H1 (cell line): ENCODE data around the gene WDR35. TPM values are rescaled to one million over a fixed set of nuclear protein-coding genes. Genes with fewer than 3 reads are reported as not detected.

Experiments used
- CTCF ChIA-PET: fragments of 300-600 bp; sonication (Branson Sonifier 250); formaldehyde crosslinking; loops from one replicate; lab custom pipeline; 2021; ENCODE audit not compliant: partially characterized antibody; lab: Charles Lee
- POLR2A ChIA-PET: fragments of 300-600 bp; sonication (Branson Sonifier 250); formaldehyde crosslinking; loops from one replicate; lab custom pipeline; 2021; ENCODE audit warnings: inconsistent platforms; ENCODE audit not compliant: partially characterized antibody; lab: Charles Lee
- DNase-seq, 2 experiments: peaks; one replicate each; pipeline versions ENCODE4 v3.0.0 to v3.0.0-alpha.2; 2010 to 2022; ENCODE audit warnings: low spot score in 2 of 2, low read depth in 1 of 2, mixed read lengths in 1 of 2
- FAIRE-seq: peaks from 2 replicates; lab custom pipeline; 2011; peaks lifted over from hg19 to GRCh38; lab: Jason Lieb, UNC
- H2AFZ ChIP-seq: 2 replicates; pipeline ENCODE4 v1.8.1; 2012; ENCODE audit warnings: low read length, inconsistent platforms
- H2AK5ac ChIP-seq: 2 replicates; pipeline ENCODE4 v1.6.1; 2013; ENCODE audit warnings: low read depth, low read length
- H2BK120ac ChIP-seq: replicated peaks from 2 replicates; pipeline ENCODE3; 2013; ENCODE audit warnings: low read depth, low read length, inconsistent platforms
- H2BK12ac ChIP-seq: 2 replicates; pipeline ENCODE4 v1.6.1; 2013; ENCODE audit warnings: low read depth, low read length
- H2BK15ac ChIP-seq: 2 replicates; pipeline ENCODE4 v1.6.1; 2013; ENCODE audit warnings: low read length
- H2BK20ac ChIP-seq: 2 replicates; pipeline ENCODE4 v1.6.1; 2013; ENCODE audit warnings: low read length
- H2BK5ac ChIP-seq: 2 replicates; pipeline ENCODE4 v1.6.1; 2013; ENCODE audit warnings: low read depth, low read length
- H3K14ac ChIP-seq: 2 replicates; pipeline ENCODE4 v1.6.1; 2013; ENCODE audit warnings: inconsistent platforms; ENCODE audit not compliant: insufficient read length
- H3K18ac ChIP-seq: 2 replicates; pipeline ENCODE4 v1.6.1; 2013; ENCODE audit warnings: low read length; ENCODE audit errors: extremely low read depth
- H3K23ac ChIP-seq: 2 replicates; pipeline ENCODE4 v1.6.1; 2013; ENCODE audit warnings: inconsistent platforms; ENCODE audit not compliant: insufficient read length
- H3K23me2 ChIP-seq: 2 replicates; pipeline ENCODE4 v1.6.1; 2013; ENCODE audit warnings: low read depth, low read length
- H3K27ac ChIP-seq: 2 replicates; pipeline ENCODE4 v1.6.1; 2011; ENCODE audit warnings: low read depth, low read length, inconsistent platforms
- H3K27me3 ChIP-seq, 4 experiments: replicated peaks in 1 of 4; 1 replicate in 1 of 4; 2 replicates in 3 of 4; pipeline versions ENCODE4 v1.6.1 to v1.8.1; 2011 to 2013; ENCODE audit warnings: low read length in 3 of 4, mild to moderate bottlenecking in 3 of 4, inconsistent platforms in 2 of 4, mixed read lengths in 2 of 4, moderate library complexity in 1 of 4; ENCODE audit not compliant: control insufficient read depth in 3 of 4, insufficient read depth in 3 of 4; ENCODE audit errors: extremely low read depth in 1 of 4
- H3K36me3 ChIP-seq, 4 experiments: 2 replicates each; pipeline versions ENCODE4 v1.6.1 to v1.8.1; 2011 to 2013; ENCODE audit warnings: mild to moderate bottlenecking in 4 of 4, low read length in 3 of 4, moderate library complexity in 2 of 4, control low read depth in 1 of 4, inconsistent platforms in 1 of 4; ENCODE audit not compliant: insufficient read depth in 4 of 4, control insufficient read depth in 2 of 4
- H3K4ac ChIP-seq: replicated peaks from 2 replicates; pipeline ENCODE3; 2013; ENCODE audit warnings: low read length, low read depth, mixed read lengths, inconsistent platforms; ENCODE audit not compliant: insufficient read length
- H3K4me1 ChIP-seq, 4 experiments: replicated peaks in 1 of 4; 1 replicate in 1 of 4; 2 replicates in 3 of 4; pipeline versions ENCODE4 v1.6.1 to v1.8.1; 2011 to 2013; ENCODE audit warnings: low read length in 3 of 4, inconsistent platforms in 2 of 4, mixed read lengths in 1 of 4; ENCODE audit not compliant: insufficient read depth in 4 of 4, control insufficient read depth in 3 of 4
- H3K4me2 ChIP-seq, 2 experiments: 2 replicates each; pipeline versions ENCODE4 v1.6.1 to v1.8.1; 2011 to 2013; ENCODE audit warnings: low read depth in 2 of 2, low read length in 2 of 2, control low read depth in 1 of 2, inconsistent platforms in 1 of 2, mild to moderate bottlenecking in 1 of 2; ENCODE audit not compliant: insufficient read depth in 1 of 2
- H3K4me3 ChIP-seq, 4 experiments: fragments of 200-600, 300-600 bp in 1 of 4; sonication (generic), shearing (Covaris generic), sonication (Bioruptor Twin) in 1 of 4; 2 replicates each; pipeline versions ENCODE4 v1.5.1 to v1.8.1; 2011 to 2016; ENCODE audit warnings: low read length in 4 of 4, low read depth in 3 of 4, control low read depth in 2 of 4, inconsistent platforms in 2 of 4, mild to moderate bottlenecking in 2 of 4, mixed read lengths in 1 of 4, moderate library complexity in 1 of 4; ENCODE audit not compliant: insufficient read depth in 2 of 4; ENCODE audit errors: extremely low read depth in 1 of 4
- H3K56ac ChIP-seq: replicated peaks from 2 replicates; pipeline ENCODE3; 2013; ENCODE audit warnings: low read depth, mild to moderate bottlenecking, mixed read lengths, low read length, inconsistent platforms; ENCODE audit not compliant: insufficient read length
- H3K79me1 ChIP-seq: 2 replicates; pipeline ENCODE4 v1.6.1; 2013; ENCODE audit warnings: low read depth, low read length, control low read depth
- H3K79me2 ChIP-seq, 2 experiments: 2 replicates each; pipeline versions ENCODE4 v1.6.1 to v1.8.1; 2012 to 2013; ENCODE audit warnings: low read length in 2 of 2, mild to moderate bottlenecking in 2 of 2, inconsistent platforms in 1 of 2; ENCODE audit not compliant: insufficient read depth in 2 of 2, control insufficient read depth in 1 of 2
- H3K9ac ChIP-seq, 4 experiments: replicated peaks in 1 of 4; 1 replicate in 1 of 4; 2 replicates in 3 of 4; pipeline versions ENCODE4 v1.6.1 to v1.8.1; 2011 to 2013; ENCODE audit warnings: low read depth in 3 of 4, low read length in 3 of 4, control low read depth in 2 of 4, mild to moderate bottlenecking in 2 of 4, moderate library complexity in 2 of 4, inconsistent platforms in 1 of 4; ENCODE audit errors: extremely low read depth in 1 of 4
- H3K9me3 ChIP-seq, 2 experiments: 2 replicates each; pipeline versions ENCODE4 v1.6.1 to v1.8.1; 2012 to 2013; ENCODE audit warnings: mild to moderate bottlenecking in 2 of 2, moderate library complexity in 2 of 2, control low read depth in 1 of 2, inconsistent platforms in 1 of 2, low read depth in 1 of 2, low read length in 1 of 2, mixed read lengths in 1 of 2; ENCODE audit not compliant: insufficient read depth in 2 of 2
- H4K20me1 ChIP-seq, 2 experiments: replicated peaks in 1 of 2; 2 replicates each; pipeline versions ENCODE3 to v1.8.1; 2011 to 2013; ENCODE audit warnings: inconsistent platforms in 2 of 2, low read length in 2 of 2, mild to moderate bottlenecking in 1 of 2; ENCODE audit not compliant: insufficient read depth in 2 of 2, control insufficient read depth in 1 of 2
- H4K5ac ChIP-seq: 2 replicates; pipeline ENCODE4 v1.6.1; 2013; ENCODE audit warnings: low read length, low read depth, mixed read lengths, inconsistent platforms; ENCODE audit not compliant: insufficient read length
- H4K8ac ChIP-seq: 2 replicates; pipeline ENCODE4 v1.8.0; 2013; ENCODE audit warnings: mild to moderate bottlenecking, moderate library complexity, low read length, inconsistent platforms; ENCODE audit not compliant: insufficient read depth; ENCODE audit errors: extremely low read depth
- H4K91ac ChIP-seq: replicated peaks from 2 replicates; pipeline ENCODE3; 2013; ENCODE audit warnings: low read length, mixed read lengths, inconsistent platforms; ENCODE audit not compliant: insufficient read length
- ATF3 ChIP-seq: IDR thresholded peaks from 2 replicates; pipeline ENCODE4 v1.6.1; 2011; ENCODE audit warnings: low read depth, mild to moderate bottlenecking, low read length; ENCODE audit not compliant: insufficient read depth
- CBX5 ChIP-seq: fragments of 300-800, 300-1000 bp; sonication (generic); IDR thresholded peaks from 2 replicates; pipeline ENCODE4 v1.7.1; 2016; ENCODE audit warnings: antibody characterized with exemption, low read length, low read depth
- CHD2 ChIP-seq: IDR thresholded peaks from 2 replicates; pipeline ENCODE4 v1.6.1; 2012; ENCODE audit warnings: low read length, improper control_type of control experiment
- KDM1A ChIP-seq: fragments of 200-600, 300-600 bp; sonication (generic); IDR thresholded peaks from 2 replicates; pipeline ENCODE4 v1.7.1; 2016; ENCODE audit warnings: mild to moderate bottlenecking, low read length, borderline replicate concordance
- MAFK ChIP-seq: IDR thresholded peaks from 2 replicates; pipeline ENCODE4 v1.6.1; 2012; ENCODE audit warnings: low read depth, mild to moderate bottlenecking, improper control_type of control experiment, low read length
- NRF1 ChIP-seq: IDR thresholded peaks from 2 replicates; pipeline ENCODE4 v1.6.1; 2011; ENCODE audit warnings: mild to moderate bottlenecking, low read depth, low read length, improper control_type of control experiment
- POLR2A ChIP-seq, 2 experiments: IDR thresholded peaks; 1 replicate in 1 of 2; 2 replicates in 1 of 2; pipeline ENCODE4 v1.6.1; 2011; ENCODE audit warnings: low read depth in 2 of 2, low read length in 2 of 2, mild to moderate bottlenecking in 2 of 2; ENCODE audit errors: control extremely low read depth in 1 of 2
- POLR2AphosphoS5 ChIP-seq: IDR thresholded peaks from 2 replicates; pipeline ENCODE4 v1.6.1; 2011; ENCODE audit warnings: low read depth, low read length
- RBBP5 ChIP-seq: IDR thresholded peaks from 2 replicates; pipeline ENCODE4 v1.7.1; 2012; ENCODE audit warnings: low read depth, mild to moderate bottlenecking, inconsistent platforms, low read length, moderate library complexity, borderline replicate concordance
- SIRT6 ChIP-seq: IDR thresholded peaks from one replicate; pipeline ENCODE4 v1.7.1; 2012; ENCODE audit warnings: low read length, inconsistent platforms
- YY1 ChIP-seq: IDR thresholded peaks from 2 replicates; pipeline ENCODE4 v1.6.1; 2011; ENCODE audit warnings: low read depth, mild to moderate bottlenecking, low read length
- WGBS, 2 experiments: shearing (Covaris generic) in 1 of 2; methylation state at CpG; one replicate each; pipeline versions ENCODE4 v1.1.6 to v1.1.7; 2013 to 2015; ENCODE audit warnings: low lambda C conversion rate in 2 of 2, mixed read lengths in 2 of 2, inconsistent platforms in 1 of 2, low coverage in 1 of 2, missing lambda C conversion rate in 1 of 2; ENCODE audit not compliant: insufficient replicate concordance in 2 of 2, insufficient coverage in 1 of 2, insufficient read length in 1 of 2; ENCODE audit errors: extremely low coverage in 1 of 2, missing lambda C conversion rate in 1 of 2; 5-methylcytosine and 5-hydroxymethylcytosine counted together
- polyA plus RNA-seq, 7 experiments: library from polyadenylated mRNA; depleted of rRNA in 3 of 7; stranded (reverse) in 5 of 7; unstranded in 2 of 7; fragments of >200 nt in 5 of 7; fragments of 200-250 nt in 2 of 7; gene quantifications; 1 replicate in 5 of 7; 2 replicates in 1 of 7; 4 replicates in 1 of 7; pipeline versions ENCODE4 v1.2.1 to v1.2.3, GENCODE V29; 2011 to 2013; ENCODE audit warnings: missing spikeins in 2 of 7, mixed read lengths in 2 of 7
- total RNA-seq: library from RNA; stranded (reverse); fragmentation: NEBNext Ultra II Directional; extraction: Animal tissue kit (Norgen Biotek cat#: 25700); gene quantifications from 2 replicates; pipeline ENCODE4 v1.2.1, GENCODE V29; 2021

WDR35 gene
- total and polyA plus RNA-seq, 2 of the 8 experiments (the other 6 are each of a cell fraction or from before 2014, with no cell fraction given), result 9.0 to 25.5 TPM

GRCh38 chr2:19901442-19902215, 88.3 kb downstream of the WDR35 start, which contains the start of gene TTC32:
Gene TTC32 (minus strand): TSS chr2:19901983. CDS start chr2:19901854, 129 bp downstream.
- peak within 1 kb of the TSS; percentile 73 for H3K56ac ChIP-seq
- CTCF ChIA-PET, result no interaction called here
- H3K79me1 ChIP-seq, result no peaks in the 10 kb centered on the region; the same call in 1 of the 2 replicates
- DNase-seq (peak; percentile 61 to 96), FAIRE-seq (peak; percentile 36)
- no peaks in the 10 kb centered on the region for H3K36me3 ChIP-seq
- peak within 1 kb of the TSS; percentile 21; the same call in 1 of the 2 replicates for H2BK15ac ChIP-seq
- POLR2A ChIA-PET, result interaction anchor here (0.7 to 1.1 kb wide), 4 partner anchors 8 to 43 kb away, joined by 3 to 7 read pairs (median 4); no protein-coding TSS in a partner anchor
- H4K91ac ChIP-seq, result peak within 1 kb of the TSS; percentile 98
- H3K4ac ChIP-seq, result peak within 1 kb of the TSS; percentile 81
- H3K4me1 ChIP-seq, result peaks cover 0 to 3% (median 1%) of the 10 kb centered on the region in 4 experiments; a peak in 2 of 7 replicates
- peak within 1 kb of the TSS; percentile 100 for H2AFZ ChIP-seq
- peak within 1 kb of the TSS; percentile 93 for H2BK5ac ChIP-seq
- H3K79me2 ChIP-seq, result peaks cover 5 to 27% of the 10 kb centered on the region in 2 experiments; a peak in 3 of 4 replicates
- peak within 1 kb of the TSS; percentile 58 to 93 for H3K4me2 ChIP-seq
- no peaks in the 10 kb centered on the region for H3K27me3 ChIP-seq
- WGBS, 2 experiments, result 2% methylated on average over 59 of the region's 65 CpGs; no CpG with 5 or more reads in 1 of the 2 experiments
- peak within 1 kb of the TSS; percentile 18; the same call in 1 of the 2 replicates for H2BK12ac ChIP-seq
- no peak within 1 kb of the TSS for H2AK5ac ChIP-seq
- H3K9me3 ChIP-seq, result no peaks in the 10 kb centered on the region
- H3K14ac ChIP-seq, result no peak within 1 kb of the TSS
- H4K8ac ChIP-seq, result peak within 1 kb of the TSS; percentile 98
- H3K18ac ChIP-seq, result peak within 1 kb of the TSS; percentile 81
- no peak within 1 kb of the TSS for H3K23ac ChIP-seq
- H3K27ac ChIP-seq, result peak within 1 kb of the TSS; percentile 92
- H4K5ac ChIP-seq, result peak within 1 kb of the TSS; percentile 98
- H2BK120ac ChIP-seq, result peak within 1 kb of the TSS; percentile 98
- peak within 1 kb of the TSS; percentile 69 to 100 (median 92) for H3K4me3 ChIP-seq
- peaks cover 9% of the 10 kb centered on the region for H3K23me2 ChIP-seq
- peaks cover 0 to 2% of the 10 kb centered on the region in 2 experiments for H4K20me1 ChIP-seq
- no peak within 1 kb of the TSS for H2BK20ac ChIP-seq
- H3K9ac ChIP-seq, result peak within 1 kb of the TSS; percentile 95 to 100 (median 99)
- TF ChIP-seq NRF1 (peak; percentile 79), MAFK (no peak), KDM1A (peak; percentile 61; the same call in 1 of the 2 replicates), CHD2 (peak; percentile 95), ATF3 (no peak), POLR2AphosphoS5 (peak; percentile 71), SIRT6 (no peak), POLR2A (IDR thresholded peaks at IDR 0.05; ENCODE audit: control extremely low read depth in 1 of 2, low read depth in 2 of 2, low read length in 2 of 2) (peak in 1 of 2 experiments; percentile 93; a peak in 2 of 3 replicates), YY1 (no peak; the same call in 1 of the 2 replicates), CBX5 (no peak), RBBP5 (peak; percentile 89; the same call in 1 of the 2 replicates)
